Lower leg skin (tissue), 3 donors: ENCODE data around the gene GPC6.

Source experiments
- CTCF ChIP-seq, 3 donors: fragments of 450-650 bp; IDR thresholded peaks; one replicate each; pipeline ENCODE4 v1.5.1; 2016; ENCODE audit warnings: antibody characterized with exemption in 3 of 3, mild to moderate bottlenecking in 3 of 3, moderate library complexity in 2 of 3
- POLR2A ChIP-seq, 2 donors: fragments of 450-650 bp; IDR thresholded peaks; one replicate each; pipeline ENCODE4 v1.6.1; 2016 to 2017; ENCODE audit warnings: antibody characterized with exemption in 2 of 2, mild to moderate bottlenecking in 1 of 2, moderate library complexity in 1 of 2

DNA sequence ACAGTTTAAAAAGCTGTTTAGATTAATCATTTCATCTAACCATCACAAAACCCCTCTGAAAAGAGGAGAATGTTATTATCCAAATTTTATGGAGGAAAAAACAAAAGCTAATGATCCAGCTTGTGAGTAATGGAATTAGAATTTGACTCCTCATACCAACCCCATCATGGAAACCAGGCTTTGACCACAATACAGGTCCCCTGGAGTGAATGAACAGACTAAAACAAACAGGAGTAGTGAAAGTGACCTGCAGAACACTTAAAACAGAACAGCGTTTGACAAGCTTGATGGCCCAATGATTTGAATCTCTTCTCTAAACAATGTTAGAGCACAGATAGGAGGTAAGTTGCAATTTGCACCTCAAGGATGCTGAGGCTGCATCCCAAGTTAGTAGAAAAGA is 1022.9 kb downstream of the GPC6 start:
- TF ChIP-seq CTCF (IDR thresholded peaks at IDR 0.05) = no peak
- no peak for TF ChIP-seq POLR2A (IDR thresholded peaks at IDR 0.05)
